ENCODE measurements around the gene UBE3C. TPM values are rescaled to one million over a fixed set of nuclear protein-coding genes. Genes with fewer than 3 reads are reported as not detected.

UBE3C gene
- total and polyA plus RNA-seq, 9 of the 15 experiments (the other 6 are each of a cell fraction or from before 2014, with no cell fraction given): 9.6 to 91.7 (median 75.4) TPM

GRCh38 chr7:157116762-157117161 lies 22.0 kb upstream of the UBE3C start (continued):
- TF ChIP-seq MTA3 (IDR thresholded peaks at IDR 0.05; ENCODE audit: borderline replicate concordance): no peak
- peak; percentile 61; the same call in 1 of the 2 replicates for TF ChIP-seq ATF3 (IDR thresholded peaks at IDR 0.05)
- no peak for TF ChIP-seq ATF3 (CRISPR knock-in tag; conservative IDR thresholded peaks at IDR 0.05)
- no peak for TF ChIP-seq RAD51 (IDR thresholded peaks at IDR 0.05; ENCODE audit: borderline replicate concordance, low read depth)
- TF ChIP-seq CTBP1 (IDR thresholded peaks at IDR 0.05; ENCODE audit: borderline replicate concordance): no peak
- no peak for TF ChIP-seq RHOXF2B (CRISPR knock-in tag; conservative IDR thresholded peaks at IDR 0.05)

- Histone ChIP-seq H3K9me3 (replicated peaks; ENCODE audit: control insufficient read depth, insufficient read depth, low read depth, low read length) (peaks cover 6% of the 10 kb centered on the region; the same call in 1 of the 2 replicates), H3K9me1 (ENCODE audit: control insufficient read depth, insufficient read depth, low read length) (no peaks in the 10 kb centered on the region), H3K36me3 (ENCODE audit: control insufficient read depth, insufficient read depth, low read length) (no peaks in the 10 kb centered on the region), H4K20me1 (replicated peaks; ENCODE audit: control insufficient read depth, insufficient read depth, low read length) (no peaks in the 10 kb centered on the region), H3K4me3 (no peak overlapping the region), H3K9ac (ENCODE audit: insufficient read depth in 1 of 2, low read depth in 2 of 2, low read length in 2 of 2) (no peak overlapping the region), H3K79me2 (ENCODE audit: control insufficient read depth, insufficient read depth, low read length) (no peaks in the 10 kb centered on the region), H3K4me1 (replicated peaks in 1 of 2; ENCODE audit: control insufficient read depth in 2 of 2, insufficient read depth in 2 of 2, low read length in 2 of 2) (peaks cover 0 to 5% of the 10 kb centered on the region in 2 experiments; a peak in 1 of 5 replicates), H3K4me2 (ENCODE audit: insufficient read depth, low read length) (no peak overlapping the region), H3K27ac (ENCODE audit: extremely low read depth, low read depth, low read length) (no peak overlapping the region), H2AFZ (ENCODE audit: low read depth, low read length) (no peak overlapping the region), H3K27me3 (ENCODE audit: control insufficient read depth in 2 of 2, insufficient read depth in 2 of 2, low read length in 2 of 2) (peaks cover 5 to 33% of the 10 kb centered on the region in 2 experiments; a peak in 3 of 5 replicates)
- no peak for FAIRE-seq
- no TSS peak for BruUV-seq (replicated peaks)
- peak; percentile 43; the same call in 1 of the 3 replicates for ATAC-seq
- intact Hi-C loops (cut with micrococcal nuclease): no loop called here
- POLR2A ChIA-PET: interaction anchor here (0.7 to 1.5 kb wide), 4 partner anchors 14 to 396 kb away, joined by 3 to 5 read pairs (median 3); no protein-coding TSS in a partner anchor
- in situ Hi-C loops (cut with MboI): no loop called here
- 16% methylated on average over 2 of the region's 2 CpGs for WGBS (ENCODE audit: insufficient coverage, low coverage, missing lambda C conversion rate)
- CTCF ChIA-PET (ENCODE audit: low intra/inter-chr PET ratio): no interaction called here
- peak in 3 of 4 experiments; percentile 51 to 70 (median 64) for DNase-seq (ENCODE audit: extremely low read depth in 1 of 4, low spot score in 3 of 4)
- no peak for TF ChIP-seq ZBTB7A (IDR thresholded peaks at IDR 0.05; ENCODE audit: borderline replicate concordance, control insufficient read depth, low read depth, low read length)
- no peak for TF ChIP-seq MCM5 (IDR thresholded peaks at IDR 0.05; ENCODE audit: low read depth)
- TF ChIP-seq HNRNPLL (IDR thresholded peaks at IDR 0.05; ENCODE audit: low read depth, low read length, poor library complexity, severe bottlenecking): no peak
- no peak for TF ChIP-seq EGR1 (conservative IDR thresholded peaks at IDR 0.05)
- no peak for TF ChIP-seq NELFE (IDR thresholded peaks at IDR 0.05; ENCODE audit: insufficient read depth, insufficient read length)
- TF ChIP-seq FOS (IDR thresholded peaks at IDR 0.05; ENCODE audit: extremely low read depth, insufficient read length): no peak
- TF ChIP-seq FIP1L1 (IDR thresholded peaks at IDR 0.05; ENCODE audit: low read depth, low read length, poor library complexity, severe bottlenecking): no peak
- TF ChIP-seq ATF2 (CRISPR knock-in tag; IDR thresholded peaks at IDR 0.05): no peak
- TF ChIP-seq HDGF (IDR thresholded peaks at IDR 0.05): no peak
- TF ChIP-seq IRF2 (CRISPR knock-in tag; IDR thresholded peaks at IDR 0.05): no peak
- no peak for TF ChIP-seq ZBTB12 (CRISPR knock-in tag; IDR thresholded peaks at IDR 0.05)
- no peak for TF ChIP-seq MEF2A (IDR thresholded peaks at IDR 0.05; ENCODE audit: control insufficient read depth, low read depth, low read length)
- TF ChIP-seq ZNF347 (CRISPR knock-in tag; IDR thresholded peaks at IDR 0.05; ENCODE audit: low read depth): no peak
- TF ChIP-seq CHCHD3 (CRISPR knock-in tag; IDR thresholded peaks at IDR 0.05): no peak
- peak; percentile 53 for TF ChIP-seq NFYB (IDR thresholded peaks at IDR 0.05; ENCODE audit: extremely low read depth, insufficient read length)
Measured at GRCh38 chr7:157117796-157118195, 20.9 kb upstream of the UBE3C start.

All from K562 (cell line).